Measurements from ENCODE around the gene ARHGAP32.
"Not testable (repeated sequence)": the region's sequence is repeated elsewhere in the genome, so short reads cannot be mapped to it uniquely, and the experiment has no call there.

Gene ARHGAP32

GRCh38 chr11:129195682-129196081 is 3.6 kb upstream of the ARHGAP32 start:
- H3K27ac ChIP-seq, result no peak overlapping the region
- TF ChIP-seq ZFX (IDR thresholded peaks at IDR 0.05; ENCODE audit: borderline replicate concordance), result no peak
- TF ChIP-seq CTCF (IDR thresholded peaks at IDR 0.05), result no peak

GRCh38 chr11:129191649-129192048 is 476 bp downstream of the ARHGAP32 start:
- no peak for TF ChIP-seq CTCF (IDR thresholded peaks at IDR 0.05)
- TF ChIP-seq ZFX (IDR thresholded peaks at IDR 0.05; ENCODE audit: borderline replicate concordance), result no peak
- H3K27ac ChIP-seq, result no peak overlapping the region

- TF ChIP-seq ZFX (IDR thresholded peaks at IDR 0.05; ENCODE audit: borderline replicate concordance), result no peak
- TF ChIP-seq CTCF (IDR thresholded peaks at IDR 0.05), result no peak
- no peak overlapping the region for H3K27ac ChIP-seq
Measured at GRCh38 chr11:129190087-129190486, 2.0 kb downstream of the ARHGAP32 start.

GRCh38 chr11:129189646-129190045 is 2.5 kb downstream of the ARHGAP32 start:
- no peak overlapping the region for H3K27ac ChIP-seq
- TF ChIP-seq CTCF (IDR thresholded peaks at IDR 0.05), result no peak
- no peak for TF ChIP-seq ZFX (IDR thresholded peaks at IDR 0.05; ENCODE audit: borderline replicate concordance)

GRCh38 chr11:129185082-129185481 is 7.0 kb downstream of the ARHGAP32 start:
- not testable (repeated sequence) for H3K27ac ChIP-seq

- TF ChIP-seq ZFX (IDR thresholded peaks at IDR 0.05; ENCODE audit: borderline replicate concordance) (no peak), CTCF (IDR thresholded peaks at IDR 0.05) (no peak)
- no peak overlapping the region for H3K27ac ChIP-seq
Measured at GRCh38 chr11:129184581-129184980, 7.5 kb downstream of the ARHGAP32 start.

GRCh38 chr11:129167315-129167714 is 24.8 kb downstream of the ARHGAP32 start:
- TF ChIP-seq CTCF (IDR thresholded peaks at IDR 0.05) (no peak), ZFX (IDR thresholded peaks at IDR 0.05; ENCODE audit: borderline replicate concordance) (no peak)
- no peak overlapping the region for H3K27ac ChIP-seq

GRCh38 chr11:129163714-129164164 is 28.4 kb downstream of the ARHGAP32 start:
- no peak overlapping the region for H3K27ac ChIP-seq
- TF ChIP-seq ZFX (IDR thresholded peaks at IDR 0.05; ENCODE audit: borderline replicate concordance) (no peak), CTCF (IDR thresholded peaks at IDR 0.05) (no peak)

- not testable (repeated sequence) for H3K27ac ChIP-seq
Measured at GRCh38 chr11:129157080-129157479, 35.0 kb downstream of the ARHGAP32 start.

All from 22Rv1 (cell line).